GM10847 (cell line): Measurements from ENCODE around the gene METTL8.

ENCODE experiments used
- POLR2A ChIP-seq: IDR thresholded peaks from 2 replicates; pipeline ENCODE4 v1.6.1; 2011; ENCODE audit not compliant: insufficient read length; ENCODE audit errors: extremely low read depth

The METTL8 gene

GRCh38 chr2:171410101-171410500 lies 23.7 kb downstream of the METTL8 start:
- no peak for TF ChIP-seq POLR2A

- TF ChIP-seq POLR2A, result no peak
These were observed 24.3 kb downstream of the METTL8 start for GRCh38 chr2:171409436-171409971.

- TF ChIP-seq POLR2A, result no peak
These were observed 26.1 kb downstream of the METTL8 start for GRCh38 chr2:171407676-171408044.

- TF ChIP-seq POLR2A, result no peak
These were observed 26.6 kb downstream of the METTL8 start for GRCh38 chr2:171407030-171407675.

GRCh38 chr2:171406044-171406443 lies 27.7 kb downstream of the METTL8 start:
- TF ChIP-seq POLR2A, result no peak

GRCh38 chr2:171405546-171405945 lies 28.2 kb downstream of the METTL8 start:
- no peak for TF ChIP-seq POLR2A

- TF ChIP-seq POLR2A, result no peak
These were observed 29.1 kb downstream of the METTL8 start for GRCh38 chr2:171404719-171405118.

- no peak for TF ChIP-seq POLR2A
These were observed 29.5 kb downstream of the METTL8 start for GRCh38 chr2:171404261-171404660.

GRCh38 chr2:171402906-171403580 lies 30.7 kb downstream of the METTL8 start:
- TF ChIP-seq POLR2A, result no peak

GRCh38 chr2:171401947-171402346 lies 31.8 kb downstream of the METTL8 start:
- TF ChIP-seq POLR2A, result no peak

- TF ChIP-seq POLR2A, result no peak
These were observed 33.4 kb downstream of the METTL8 start for GRCh38 chr2:171400395-171400794.

GRCh38 chr2:171399292-171399691 lies 34.5 kb downstream of the METTL8 start:
- TF ChIP-seq POLR2A, result no peak

- no peak for TF ChIP-seq POLR2A
These were observed 39.5 kb downstream of the METTL8 start for GRCh38 chr2:171394164-171394740.

- TF ChIP-seq POLR2A, result no peak
These were observed 40.3 kb downstream of the METTL8 start for GRCh38 chr2:171393487-171393886.

GRCh38 chr2:171391532-171391931 lies 42.3 kb downstream of the METTL8 start:
- no peak for TF ChIP-seq POLR2A

- TF ChIP-seq POLR2A, result no peak
These were observed 42.8 kb downstream of the METTL8 start for GRCh38 chr2:171390941-171391516.
